RKO (cell line): ENCODE measurements around the gene ZNF407.

Experiments
- DNase-seq: peaks from one replicate; pipeline ENCODE4 v3.0.0-alpha.2; 2016; ENCODE audit warnings: low spot score

ZNF407 gene

GRCh38 chr18:74589021-74589420 is 8.6 kb upstream of the ZNF407 start:
- DNase-seq: no peak

GRCh38 chr18:74589811-74590210 is 7.9 kb upstream of the ZNF407 start:
- no peak for DNase-seq

- no peak for DNase-seq
Measured at GRCh38 chr18:74590671-74591070, 7.0 kb upstream of the ZNF407 start.

GRCh38 chr18:74595431-74595830 is 2.2 kb upstream of the ZNF407 start:
- DNase-seq: no peak

- peak; percentile 61 for DNase-seq
Measured at GRCh38 chr18:74597034-74597661, 522 bp upstream of the ZNF407 start.

- DNase-seq: peak; percentile 69
Measured at GRCh38 chr18:74598350-74599001, 806 bp downstream of the ZNF407 start.

GRCh38 chr18:74604361-74604760 is 6.7 kb downstream of the ZNF407 start:
- no peak for DNase-seq

- DNase-seq: no peak
Measured at GRCh38 chr18:74604774-74605173, 7.1 kb downstream of the ZNF407 start.

GRCh38 chr18:74608681-74609080 is 11.0 kb downstream of the ZNF407 start:
- DNase-seq: no peak

- peak; percentile 83 for DNase-seq
Measured at GRCh38 chr18:74609535-74609934, 11.9 kb downstream of the ZNF407 start.

- DNase-seq: no peak
Measured at GRCh38 chr18:74610051-74610615, 12.5 kb downstream of the ZNF407 start.

- no peak for DNase-seq
Measured at GRCh38 chr18:74610860-74611259, 13.2 kb downstream of the ZNF407 start.

- no peak for DNase-seq
Measured at GRCh38 chr18:74611765-74612164, 14.1 kb downstream of the ZNF407 start.

- no peak for DNase-seq
Measured at GRCh38 chr18:74613381-74613780, 15.7 kb downstream of the ZNF407 start.

GRCh38 chr18:74616494-74616893 is 18.8 kb downstream of the ZNF407 start:
- no peak for DNase-seq

- no peak for DNase-seq
Measured at GRCh38 chr18:74617486-74617885, 19.8 kb downstream of the ZNF407 start.

GRCh38 chr18:74622072-74622471 is 24.4 kb downstream of the ZNF407 start:
- DNase-seq: no peak

- no peak for DNase-seq
Measured at GRCh38 chr18:74623047-74623816, 25.6 kb downstream of the ZNF407 start.

- DNase-seq: no peak
Measured at GRCh38 chr18:74624466-74624865, 26.8 kb downstream of the ZNF407 start.

GRCh38 chr18:74625157-74625556 is 27.5 kb downstream of the ZNF407 start:
- DNase-seq: no peak

GRCh38 chr18:74626049-74626874 is 28.6 kb downstream of the ZNF407 start:
- no peak for DNase-seq

- no peak for DNase-seq
Measured at GRCh38 chr18:74630804-74631203, 33.1 kb downstream of the ZNF407 start.
